A549 (cell line): Measurements from ENCODE around the gene TBC1D21. TPM values are rescaled to one million over a fixed set of nuclear protein-coding genes. Genes with fewer than 3 reads are reported as not detected.
A peak's percentile ranks its signal among the peaks of the same experiment; 100 is the strongest.

Source experiments
- ATAC-seq, 2 experiments: fragments of 200-7000 bp in 1 of 2; fragments of >200 bp in 1 of 2; cut with Nextera tagmentation in 1 of 2; cut with Tn5 transposase in 1 of 2; 3 replicates each; pipeline versions ENCODE4 v1.8.0 to v1.9.1; 2018 to 2020; ENCODE audit warnings: mild to moderate bottlenecking in 1 of 2, moderate library complexity in 1 of 2
- CTCF ChIA-PET: fragments of 300-600 bp; sonication (Branson Sonifier 250); formaldehyde crosslinking; extraction: SDS; loops from one replicate; lab custom pipeline; 2021; ENCODE audit warnings: antibody characterized with exemption, inconsistent platforms; lab: Yijun Ruan, JAX
- POLR2A ChIA-PET: fragments of 350-600 bp; formaldehyde crosslinking; extraction: SDS; loops from one replicate; lab custom pipeline; 2021; ENCODE audit warnings: antibody characterized with exemption, inconsistent platforms; lab: Yijun Ruan, JAX
- DNase-seq, 2 experiments: peaks; one replicate each; pipeline versions ENCODE4 v3.0.0 to v3.0.0-alpha.2; 2011 to 2016; ENCODE audit warnings: low read depth in 1 of 2, low spot score in 1 of 2
- FAIRE-seq: peaks from 2 replicates; lab custom pipeline; 2011; peaks lifted over from hg19 to GRCh38; lab: Jason Lieb, UNC
- H3K27ac ChIP-seq, 2 experiments: fragments of >200 bp; sonication (Bioruptor Twin); formaldehyde crosslinking; 3 replicates each; pipeline ENCODE4 v1.5.1; 2016 to 2017
- H3K4me1 ChIP-seq: fragments of >200 bp; sonication (Bioruptor Twin); formaldehyde crosslinking; 3 replicates; pipeline ENCODE4 v1.6.1; 2016
- H3K4me2 ChIP-seq: fragments of >200 bp; sonication (Bioruptor Twin); formaldehyde crosslinking; 3 replicates; pipeline ENCODE4 v1.6.1; 2016
- H3K4me3 ChIP-seq: fragments of >200 bp; sonication (Bioruptor Twin); formaldehyde crosslinking; 3 replicates; pipeline ENCODE4 v1.5.1; 2016
- H3K9me3 ChIP-seq: fragments of >200 bp; sonication (Bioruptor Twin); formaldehyde crosslinking; 3 replicates; pipeline ENCODE4 v1.6.1; 2016
- BHLHE40 ChIP-seq: IDR thresholded peaks from 2 replicates; pipeline ENCODE4 v1.6.1; 2012; ENCODE audit warnings: low read depth, low read length, inconsistent platforms
- CBX8 ChIP-seq: fragments of 200-600 bp; sonication (generic); IDR thresholded peaks from 2 replicates; pipeline ENCODE4 v1.6.1; 2016
- CHD4 ChIP-seq: fragments of 200-600 bp; sonication (generic); IDR thresholded peaks from 2 replicates; pipeline ENCODE4 v1.6.1; 2016; ENCODE audit warnings: antibody characterized with exemption, mild to moderate bottlenecking, borderline replicate concordance
- EHF ChIP-seq: fragments of 250-450 bp; sonication (Bioruptor Pico); IDR thresholded peaks from 2 replicates; pipeline ENCODE4 v1.5.0; 2020; ENCODE audit warnings: mild to moderate bottlenecking
- EP300 ChIP-seq, 2 experiments: fragments of >200 bp; sonication (Bioruptor Twin); formaldehyde crosslinking; IDR thresholded peaks; 2 replicates in 1 of 2; 3 replicates in 1 of 2; pipeline ENCODE4 v1.6.1; 2016 to 2017
- HOXB13 ChIP-seq: fragments of 250-450 bp; sonication (Bioruptor Pico); IDR thresholded peaks from 2 replicates; pipeline ENCODE4 v1.5.0; 2020; ENCODE audit warnings: low read depth, mild to moderate bottlenecking, moderate library complexity
- KDM1A ChIP-seq: fragments of 200-600 bp; sonication (generic); IDR thresholded peaks from 2 replicates; pipeline ENCODE4 v1.6.1; 2016; ENCODE audit warnings: low read depth, mild to moderate bottlenecking
- KDM5A ChIP-seq: fragments of 200-600 bp; sonication (generic); IDR thresholded peaks from 2 replicates; pipeline ENCODE4 v1.6.1; 2016; ENCODE audit warnings: antibody characterized with exemption, mild to moderate bottlenecking
- MAFK ChIP-seq: fragments of 450-650 bp; IDR thresholded peaks from 2 replicates; pipeline ENCODE4 v1.6.1; 2014; ENCODE audit not compliant: partially characterized antibody
- MAZ ChIP-seq: fragments of 150-350 bp; IDR thresholded peaks from 2 replicates; pipeline ENCODE4 v1.6.1; 2014; ENCODE audit warnings: antibody characterized with exemption, low read depth, low read length, borderline replicate concordance
- MYC ChIP-seq: IDR thresholded peaks from 2 replicates; pipeline ENCODE4 v1.6.1; 2012; ENCODE audit warnings: mild to moderate bottlenecking, inconsistent platforms, low read length, improper control_type of control experiment, borderline replicate concordance
- NPAS2 ChIP-seq: fragments of 250-450 bp; sonication (Bioruptor Pico); IDR thresholded peaks from 2 replicates; pipeline ENCODE4 v1.8.0; 2022; ENCODE audit warnings: mild to moderate bottlenecking, moderate library complexity, borderline replicate concordance
- NR3C1 ChIP-seq: fragments of >200 bp; sonication (Bioruptor Twin); formaldehyde crosslinking; IDR thresholded peaks from 3 replicates; pipeline ENCODE4 v1.6.1; 2017
- PHF8 ChIP-seq: fragments of 200-600 bp; sonication (generic); IDR thresholded peaks from 2 replicates; pipeline ENCODE4 v1.6.1; 2016; ENCODE audit warnings: low read depth, mild to moderate bottlenecking, antibody characterized with exemption, moderate library complexity, borderline replicate concordance
- POLR2A ChIP-seq: IDR thresholded peaks from 2 replicates; pipeline ENCODE4 v1.6.1; 2012; ENCODE audit warnings: mild to moderate bottlenecking, low read length
- RAD21 ChIP-seq, 2 experiments: fragments of >200 bp in 1 of 2; sonication (Bioruptor Twin) in 1 of 2; formaldehyde crosslinking in 1 of 2; IDR thresholded peaks in 1 of 2; conservative IDR thresholded peaks in 1 of 2; 2 replicates in 1 of 2; 3 replicates in 1 of 2; pipeline ENCODE4 v1.6.1; 2012 to 2018; ENCODE audit warnings: inconsistent platforms in 1 of 2
- RCOR1 ChIP-seq: fragments of 150-350 bp; IDR thresholded peaks from 2 replicates; pipeline ENCODE4 v1.6.1; 2014; ENCODE audit warnings: antibody characterized with exemption, low read length, low read depth
- RFX5 ChIP-seq: fragments of 450-650 bp; IDR thresholded peaks from 2 replicates; pipeline ENCODE4 v1.7.1; 2014; ENCODE audit warnings: antibody characterized with exemption, mild to moderate bottlenecking, moderate library complexity
- SMC3 ChIP-seq: fragments of >200 bp; sonication (Bioruptor Twin); formaldehyde crosslinking; IDR thresholded peaks from 3 replicates; pipeline ENCODE4 v1.6.1; 2018; ENCODE audit warnings: inconsistent platforms
- SREBF2 ChIP-seq: fragments of 450-650 bp; IDR thresholded peaks from 2 replicates; pipeline ENCODE4 v1.6.1; 2014; ENCODE audit warnings: mild to moderate bottlenecking, moderate library complexity
- ZNF302 ChIP-seq: fragments of 250-450 bp; sonication (Bioruptor Pico); IDR thresholded peaks from 2 replicates; pipeline ENCODE4 v1.9.0; 2021; ENCODE audit warnings: inconsistent platforms, mild to moderate bottlenecking, moderate library complexity
- WGBS: methylation state at CpG from one replicate; pipeline ENCODE4 v1.1.6; 2017; ENCODE audit errors: missing lambda C conversion rate; 5-methylcytosine and 5-hydroxymethylcytosine counted together
- polyA plus RNA-seq, 4 experiments: library from polyadenylated mRNA; depleted of rRNA in 3 of 4; stranded (reverse); fragments of >200 nt; fragmentation: RNase III in 1 of 4; extraction: RNeasy Plus Mini Kit Qiagen cat#74134 plus additional on column Dnase treatment in 1 of 4; gene quantifications; 2 replicates in 3 of 4; 3 replicates in 1 of 4; pipeline ENCODE4 v1.2.3, GENCODE V29; 2011 to 2017
- TF ChIP-seq, protein P1 (sequence below): fragments of 200-600 bp; sonication (generic); IDR thresholded peaks from 2 replicates; pipeline ENCODE4 v1.6.1; 2016; ENCODE audit warnings: antibody characterized with exemption, mild to moderate bottlenecking, moderate library complexity
- TF ChIP-seq, protein P2 (sequence below): fragments of >200 bp; sonication (Bioruptor Twin); formaldehyde crosslinking; IDR thresholded peaks from 2 replicates; pipeline ENCODE4 v1.6.1; 2016
- TF ChIP-seq, protein P3 (sequence below): fragments of >200 bp; sonication (Bioruptor Twin); formaldehyde crosslinking; IDR thresholded peaks from 3 replicates; pipeline ENCODE4 v1.5.1; 2016
- TF ChIP-seq, protein P4 (sequence below): IDR thresholded peaks from 2 replicates; pipeline ENCODE4 v1.6.1; 2012
- TF ChIP-seq, protein P5 (sequence below): fragments of 150-350 bp; IDR thresholded peaks from 2 replicates; pipeline ENCODE4 v1.6.1; 2014; ENCODE audit warnings: low read depth, mild to moderate bottlenecking, low read length
- TF ChIP-seq, protein P6 (sequence below): fragments of >200 bp; sonication (Bioruptor Twin); formaldehyde crosslinking; IDR thresholded peaks from 3 replicates; pipeline ENCODE4 v1.6.1; 2016

TBC1D21 gene
- polyA plus RNA-seq, 2 of the 4 experiments (the other 2 are of a cell fraction) = not detected

DNA sequence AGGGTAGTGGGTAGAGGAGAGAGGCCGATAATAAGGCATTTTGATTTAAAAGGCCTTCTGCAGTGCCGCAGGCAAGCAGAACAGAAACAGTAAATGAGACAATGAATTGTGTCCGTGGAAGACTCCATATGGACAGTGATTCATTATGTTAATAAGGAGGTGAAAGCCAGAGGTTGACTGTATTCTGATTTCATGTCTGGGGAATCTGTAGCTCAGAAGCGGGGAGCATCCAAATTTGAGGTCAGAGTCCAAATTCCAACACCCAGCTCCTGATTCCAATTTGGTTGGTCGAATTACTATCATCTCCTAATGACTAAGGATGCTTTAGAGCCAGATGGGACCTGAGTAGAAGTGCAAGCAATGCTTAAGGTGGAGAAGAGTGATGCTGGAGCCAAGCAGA lies 1.0 kb upstream of the TBC1D21 start (continued):
- no peak for TF ChIP-seq RFX5
- TF ChIP-seq, all 56 proteins: peak for 0

DNA sequence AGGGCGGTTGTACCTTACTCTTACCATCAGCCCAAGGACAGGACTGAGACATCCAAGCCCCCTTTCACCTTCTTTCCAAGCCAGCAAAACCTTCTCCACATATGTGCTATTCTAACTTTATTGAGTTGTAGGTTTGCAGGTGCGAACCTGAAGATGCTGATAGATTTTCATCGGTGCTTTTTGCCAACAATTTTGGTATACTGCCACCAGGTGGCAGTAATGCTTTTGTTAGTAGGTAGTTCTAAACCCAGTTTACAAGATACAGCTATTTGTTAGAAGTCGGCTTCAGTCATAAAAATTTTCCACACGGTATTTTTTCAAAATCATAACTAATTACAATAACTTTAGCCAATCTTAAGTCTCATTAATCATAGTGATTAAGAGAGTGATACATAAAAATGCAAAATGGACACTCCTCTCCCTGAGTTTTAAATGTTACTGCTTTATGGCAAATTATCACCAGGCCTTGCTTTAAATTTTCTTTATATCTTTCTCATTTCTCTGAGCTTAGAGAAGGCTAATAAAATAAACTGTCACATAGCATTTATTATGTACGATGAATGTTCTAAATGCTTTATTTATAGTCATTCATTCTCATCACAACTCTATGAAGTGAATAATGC lies 636 bp downstream of the TBC1D21 start:
- TF ChIP-seq CBX8 (no peak), HOXB13 (CRISPR knock-in tag) (no peak), SMC3 (peak; percentile 52), RAD21 (conservative IDR thresholded peaks at IDR 0.05 in 1 of 2, IDR thresholded peaks at IDR 0.05 in 1 of 2) (peak; percentile 46 to 55; a peak in 4 of 5 replicates), MAZ (no peak), KDM5A (no peak), PHF8 (no peak), KDM1A (no peak), POLR2A (no peak), BHLHE40 (no peak)
- TF ChIP-seq, protein P1, sequence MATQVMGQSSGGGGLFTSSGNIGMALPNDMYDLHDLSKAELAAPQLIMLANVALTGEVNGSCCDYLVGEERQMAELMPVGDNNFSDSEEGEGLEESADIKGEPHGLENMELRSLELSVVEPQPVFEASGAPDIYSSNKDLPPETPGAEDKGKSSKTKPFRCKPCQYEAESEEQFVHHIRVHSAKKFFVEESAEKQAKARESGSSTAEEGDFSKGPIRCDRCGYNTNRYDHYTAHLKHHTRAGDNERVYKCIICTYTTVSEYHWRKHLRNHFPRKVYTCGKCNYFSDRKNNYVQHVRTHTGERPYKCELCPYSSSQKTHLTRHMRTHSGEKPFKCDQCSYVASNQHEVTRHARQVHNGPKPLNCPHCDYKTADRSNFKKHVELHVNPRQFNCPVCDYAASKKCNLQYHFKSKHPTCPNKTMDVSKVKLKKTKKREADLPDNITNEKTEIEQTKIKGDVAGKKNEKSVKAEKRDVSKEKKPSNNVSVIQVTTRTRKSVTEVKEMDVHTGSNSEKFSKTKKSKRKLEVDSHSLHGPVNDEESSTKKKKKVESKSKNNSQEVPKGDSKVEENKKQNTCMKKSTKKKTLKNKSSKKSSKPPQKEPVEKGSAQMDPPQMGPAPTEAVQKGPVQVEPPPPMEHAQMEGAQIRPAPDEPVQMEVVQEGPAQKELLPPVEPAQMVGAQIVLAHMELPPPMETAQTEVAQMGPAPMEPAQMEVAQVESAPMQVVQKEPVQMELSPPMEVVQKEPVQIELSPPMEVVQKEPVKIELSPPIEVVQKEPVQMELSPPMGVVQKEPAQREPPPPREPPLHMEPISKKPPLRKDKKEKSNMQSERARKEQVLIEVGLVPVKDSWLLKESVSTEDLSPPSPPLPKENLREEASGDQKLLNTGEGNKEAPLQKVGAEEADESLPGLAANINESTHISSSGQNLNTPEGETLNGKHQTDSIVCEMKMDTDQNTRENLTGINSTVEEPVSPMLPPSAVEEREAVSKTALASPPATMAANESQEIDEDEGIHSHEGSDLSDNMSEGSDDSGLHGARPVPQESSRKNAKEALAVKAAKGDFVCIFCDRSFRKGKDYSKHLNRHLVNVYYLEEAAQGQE = no peak
- TF ChIP-seq, protein P2, sequence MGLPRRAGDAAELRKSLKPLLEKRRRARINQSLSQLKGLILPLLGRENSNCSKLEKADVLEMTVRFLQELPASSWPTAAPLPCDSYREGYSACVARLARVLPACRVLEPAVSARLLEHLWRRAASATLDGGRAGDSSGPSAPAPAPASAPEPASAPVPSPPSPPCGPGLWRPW = no peak
- TF ChIP-seq, protein P3, sequence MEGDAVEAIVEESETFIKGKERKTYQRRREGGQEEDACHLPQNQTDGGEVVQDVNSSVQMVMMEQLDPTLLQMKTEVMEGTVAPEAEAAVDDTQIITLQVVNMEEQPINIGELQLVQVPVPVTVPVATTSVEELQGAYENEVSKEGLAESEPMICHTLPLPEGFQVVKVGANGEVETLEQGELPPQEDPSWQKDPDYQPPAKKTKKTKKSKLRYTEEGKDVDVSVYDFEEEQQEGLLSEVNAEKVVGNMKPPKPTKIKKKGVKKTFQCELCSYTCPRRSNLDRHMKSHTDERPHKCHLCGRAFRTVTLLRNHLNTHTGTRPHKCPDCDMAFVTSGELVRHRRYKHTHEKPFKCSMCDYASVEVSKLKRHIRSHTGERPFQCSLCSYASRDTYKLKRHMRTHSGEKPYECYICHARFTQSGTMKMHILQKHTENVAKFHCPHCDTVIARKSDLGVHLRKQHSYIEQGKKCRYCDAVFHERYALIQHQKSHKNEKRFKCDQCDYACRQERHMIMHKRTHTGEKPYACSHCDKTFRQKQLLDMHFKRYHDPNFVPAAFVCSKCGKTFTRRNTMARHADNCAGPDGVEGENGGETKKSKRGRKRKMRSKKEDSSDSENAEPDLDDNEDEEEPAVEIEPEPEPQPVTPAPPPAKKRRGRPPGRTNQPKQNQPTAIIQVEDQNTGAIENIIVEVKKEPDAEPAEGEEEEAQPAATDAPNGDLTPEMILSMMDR = peak; percentile 56
- FAIRE-seq (no peak), DNase-seq (peak; percentile 19 to 47), ATAC-seq (peak in 1 of 2 experiments; percentile 55; a peak in 2 of 6 replicates)
- H3K4me3 ChIP-seq = no peak overlapping the region
- H3K4me1 ChIP-seq = no peaks in the 10 kb centered on the region
- H3K27ac ChIP-seq = no peak overlapping the region
- H3K9me3 ChIP-seq = no peaks in the 10 kb centered on the region
- 18% methylated on average over 6 of the region's 6 CpGs for WGBS
- ChIA-PET CTCF (interaction anchor here (0.7 to 3.0 kb wide), 10 partner anchors 9 to 601 kb away, joined by 3 to 23 read pairs (median 4); no protein-coding TSS in a partner anchor), POLR2A (no interaction called here)
- no peak overlapping the region for H3K4me2 ChIP-seq

DNA sequence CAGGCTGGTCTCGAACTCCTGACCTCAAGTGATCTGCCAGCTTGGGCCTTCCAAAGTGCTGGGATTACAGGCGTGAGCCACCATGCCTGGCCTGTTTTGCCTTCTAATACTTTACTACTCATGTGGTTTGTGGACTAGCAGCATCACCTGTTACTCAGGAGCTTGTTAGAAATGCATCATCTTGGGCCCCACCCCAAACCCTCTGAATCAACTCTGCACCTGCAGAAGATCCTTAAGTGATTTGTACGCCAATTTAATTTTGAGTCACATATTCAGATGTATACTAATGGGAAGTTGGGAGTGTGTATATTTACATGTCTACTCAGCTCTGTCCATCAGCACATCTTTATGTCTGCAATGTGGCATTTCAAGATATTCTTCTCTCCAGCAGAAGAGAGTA lies 6.1 kb downstream of the TBC1D21 start:
- DNase-seq = no peak
- Histone ChIP-seq H3K27ac (no peak overlapping the region), H3K9me3 (no peaks in the 10 kb centered on the region), H3K4me1 (no peaks in the 10 kb centered on the region), H3K4me3 (no peak overlapping the region), H3K4me2 (no peak overlapping the region)
- 10% methylated on average over 3 of the region's 3 CpGs for WGBS
- no peak for ATAC-seq
- TF ChIP-seq, protein P4, sequence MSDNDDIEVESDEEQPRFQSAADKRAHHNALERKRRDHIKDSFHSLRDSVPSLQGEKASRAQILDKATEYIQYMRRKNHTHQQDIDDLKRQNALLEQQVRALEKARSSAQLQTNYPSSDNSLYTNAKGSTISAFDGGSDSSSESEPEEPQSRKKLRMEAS = no peak
- no peak for TF ChIP-seq RCOR1
- TF ChIP-seq, protein P5, sequence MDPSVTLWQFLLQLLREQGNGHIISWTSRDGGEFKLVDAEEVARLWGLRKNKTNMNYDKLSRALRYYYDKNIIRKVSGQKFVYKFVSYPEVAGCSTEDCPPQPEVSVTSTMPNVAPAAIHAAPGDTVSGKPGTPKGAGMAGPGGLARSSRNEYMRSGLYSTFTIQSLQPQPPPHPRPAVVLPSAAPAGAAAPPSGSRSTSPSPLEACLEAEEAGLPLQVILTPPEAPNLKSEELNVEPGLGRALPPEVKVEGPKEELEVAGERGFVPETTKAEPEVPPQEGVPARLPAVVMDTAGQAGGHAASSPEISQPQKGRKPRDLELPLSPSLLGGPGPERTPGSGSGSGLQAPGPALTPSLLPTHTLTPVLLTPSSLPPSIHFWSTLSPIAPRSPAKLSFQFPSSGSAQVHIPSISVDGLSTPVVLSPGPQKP = no peak
- no peak for TF ChIP-seq MYC
- no peak for TF ChIP-seq MAFK
- TF ChIP-seq HOXB13 (CRISPR knock-in tag) = no peak
- TF ChIP-seq, protein P6, sequence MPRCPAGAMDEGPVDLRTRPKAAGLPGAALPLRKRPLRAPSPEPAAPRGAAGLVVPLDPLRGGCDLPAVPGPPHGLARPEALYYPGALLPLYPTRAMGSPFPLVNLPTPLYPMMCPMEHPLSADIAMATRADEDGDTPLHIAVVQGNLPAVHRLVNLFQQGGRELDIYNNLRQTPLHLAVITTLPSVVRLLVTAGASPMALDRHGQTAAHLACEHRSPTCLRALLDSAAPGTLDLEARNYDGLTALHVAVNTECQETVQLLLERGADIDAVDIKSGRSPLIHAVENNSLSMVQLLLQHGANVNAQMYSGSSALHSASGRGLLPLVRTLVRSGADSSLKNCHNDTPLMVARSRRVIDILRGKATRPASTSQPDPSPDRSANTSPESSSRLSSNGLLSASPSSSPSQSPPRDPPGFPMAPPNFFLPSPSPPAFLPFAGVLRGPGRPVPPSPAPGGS = no peak
- no peak for TF ChIP-seq BHLHE40
- no peak for TF ChIP-seq ZNF302 (CRISPR knock-in tag)
- no peak for TF ChIP-seq POLR2A
- no peak for TF ChIP-seq NR3C1
- no peak for TF ChIP-seq CHD4
- TF ChIP-seq RAD21 (conservative IDR thresholded peaks at IDR 0.05 in 1 of 2, IDR thresholded peaks at IDR 0.05 in 1 of 2) = no peak
- TF ChIP-seq NPAS2 (CRISPR knock-in tag) = no peak
- no peak for TF ChIP-seq EP300 (IDR thresholded peaks at IDR 0.05)
- TF ChIP-seq EHF (CRISPR knock-in tag) = no peak
- TF ChIP-seq SREBF2 = no peak
- no peak for FAIRE-seq
- ChIA-PET POLR2A (no interaction called here), CTCF (no interaction called here)
